ENCODE data around the gene DUS4L. TPM values are rescaled to one million over a fixed set of nuclear protein-coding genes. Genes with fewer than 3 reads are reported as not detected.

Gene DUS4L
- total RNA-seq, 1 donor from 2014 or later = 12.4 TPM

DNA sequence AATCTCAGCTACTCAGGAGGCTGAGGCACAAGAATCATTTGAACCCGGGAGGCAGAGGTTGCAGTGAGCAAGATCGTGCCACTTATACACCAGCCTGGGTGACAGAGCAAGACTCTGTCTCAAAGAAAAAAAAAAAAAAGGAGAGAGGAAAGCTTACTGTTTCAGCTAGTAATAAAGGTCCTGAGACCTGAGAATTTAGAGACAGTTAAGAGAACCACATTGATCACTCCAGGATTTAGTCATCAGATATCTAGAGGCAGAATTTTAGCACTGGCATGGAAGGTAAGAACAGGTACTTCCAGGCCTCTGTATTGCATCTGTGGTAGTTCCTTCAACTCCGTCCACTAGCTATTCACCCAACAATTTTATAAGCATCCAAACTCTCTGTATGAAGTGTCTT lies 7.9 kb upstream of the DUS4L start:
- Mint-ChIP-seq H3K4me3 (no peak overlapping the region), H3K27ac (no peak overlapping the region), H3K36me3 (peaks cover 19% of the 10 kb centered on the region), H3K27me3 (no peaks in the 10 kb centered on the region), H3K4me1 (ENCODE audit: unreplicated experiment) (peaks cover 7% of the 10 kb centered on the region), H3K9me3 (no peaks in the 10 kb centered on the region)
- DNase-seq (ENCODE audit: extremely low spot score, unreplicated experiment) = no peak
- TF ChIP-seq, protein P1, sequence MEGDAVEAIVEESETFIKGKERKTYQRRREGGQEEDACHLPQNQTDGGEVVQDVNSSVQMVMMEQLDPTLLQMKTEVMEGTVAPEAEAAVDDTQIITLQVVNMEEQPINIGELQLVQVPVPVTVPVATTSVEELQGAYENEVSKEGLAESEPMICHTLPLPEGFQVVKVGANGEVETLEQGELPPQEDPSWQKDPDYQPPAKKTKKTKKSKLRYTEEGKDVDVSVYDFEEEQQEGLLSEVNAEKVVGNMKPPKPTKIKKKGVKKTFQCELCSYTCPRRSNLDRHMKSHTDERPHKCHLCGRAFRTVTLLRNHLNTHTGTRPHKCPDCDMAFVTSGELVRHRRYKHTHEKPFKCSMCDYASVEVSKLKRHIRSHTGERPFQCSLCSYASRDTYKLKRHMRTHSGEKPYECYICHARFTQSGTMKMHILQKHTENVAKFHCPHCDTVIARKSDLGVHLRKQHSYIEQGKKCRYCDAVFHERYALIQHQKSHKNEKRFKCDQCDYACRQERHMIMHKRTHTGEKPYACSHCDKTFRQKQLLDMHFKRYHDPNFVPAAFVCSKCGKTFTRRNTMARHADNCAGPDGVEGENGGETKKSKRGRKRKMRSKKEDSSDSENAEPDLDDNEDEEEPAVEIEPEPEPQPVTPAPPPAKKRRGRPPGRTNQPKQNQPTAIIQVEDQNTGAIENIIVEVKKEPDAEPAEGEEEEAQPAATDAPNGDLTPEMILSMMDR (conservative IDR thresholded peaks at IDR 0.05) = no peak

DNA sequence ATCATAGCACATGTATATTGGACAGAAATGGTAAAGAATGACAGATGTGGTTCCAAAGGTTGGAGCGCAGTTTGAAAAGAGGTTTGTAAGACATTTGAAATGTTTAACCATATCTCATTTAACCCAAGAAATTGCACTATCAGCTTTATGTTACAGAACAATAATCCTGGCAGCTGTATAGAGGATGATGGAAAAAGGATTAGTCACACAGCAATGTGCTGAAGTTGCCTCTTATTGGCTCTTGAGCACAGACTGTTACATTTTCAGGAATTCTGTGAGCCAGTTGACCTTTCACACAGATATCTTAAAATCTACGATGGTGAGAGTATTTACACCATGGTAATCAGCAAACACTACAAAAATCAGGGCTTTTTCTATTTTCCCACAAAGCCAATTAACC lies 3.9 kb upstream of the DUS4L start:
- Mint-ChIP-seq H3K36me3 (peaks cover 6% of the 10 kb centered on the region), H3K27ac (no peak overlapping the region), H3K4me1 (ENCODE audit: unreplicated experiment) (peaks cover 26% of the 10 kb centered on the region), H3K4me3 (peak overlapping the region; percentile 22), H3K27me3 (no peaks in the 10 kb centered on the region), H3K9me3 (no peaks in the 10 kb centered on the region)
- TF ChIP-seq, protein P1 (conservative IDR thresholded peaks at IDR 0.05) = no peak
- DNase-seq (ENCODE audit: extremely low spot score, unreplicated experiment) = no peak

DNA sequence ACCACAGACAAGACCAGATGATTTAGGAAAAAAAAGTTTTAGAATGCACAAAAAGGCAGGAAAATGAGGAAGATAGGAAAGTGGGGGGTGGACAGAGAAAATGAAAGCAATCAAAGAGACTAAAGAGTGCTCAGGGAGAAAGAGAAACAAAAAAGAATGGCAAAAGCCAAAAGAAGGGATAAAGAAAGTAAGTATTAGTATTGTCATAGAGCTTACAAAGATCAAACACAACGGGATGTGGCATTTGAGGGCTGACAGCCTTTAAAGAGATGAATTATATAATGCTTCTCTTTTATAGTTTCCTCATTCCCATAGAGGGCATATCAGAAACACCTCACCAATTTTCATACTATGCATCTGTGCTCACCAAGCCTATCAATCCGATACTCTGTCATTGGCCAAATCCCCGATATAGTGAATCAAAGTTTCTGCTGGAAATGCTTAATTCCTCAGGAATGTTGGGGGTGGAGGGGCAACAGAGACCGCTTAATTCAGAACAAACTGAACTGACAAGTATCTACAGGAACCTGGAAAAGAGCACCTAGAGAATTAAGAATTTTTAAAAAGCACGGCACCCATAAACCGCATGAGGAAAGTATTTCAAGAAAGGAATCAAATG lies 2.8 kb upstream of the DUS4L start:
- peaks cover 29% of the 10 kb centered on the region for H3K4me1 Mint-ChIP-seq (ENCODE audit: unreplicated experiment)

DNA sequence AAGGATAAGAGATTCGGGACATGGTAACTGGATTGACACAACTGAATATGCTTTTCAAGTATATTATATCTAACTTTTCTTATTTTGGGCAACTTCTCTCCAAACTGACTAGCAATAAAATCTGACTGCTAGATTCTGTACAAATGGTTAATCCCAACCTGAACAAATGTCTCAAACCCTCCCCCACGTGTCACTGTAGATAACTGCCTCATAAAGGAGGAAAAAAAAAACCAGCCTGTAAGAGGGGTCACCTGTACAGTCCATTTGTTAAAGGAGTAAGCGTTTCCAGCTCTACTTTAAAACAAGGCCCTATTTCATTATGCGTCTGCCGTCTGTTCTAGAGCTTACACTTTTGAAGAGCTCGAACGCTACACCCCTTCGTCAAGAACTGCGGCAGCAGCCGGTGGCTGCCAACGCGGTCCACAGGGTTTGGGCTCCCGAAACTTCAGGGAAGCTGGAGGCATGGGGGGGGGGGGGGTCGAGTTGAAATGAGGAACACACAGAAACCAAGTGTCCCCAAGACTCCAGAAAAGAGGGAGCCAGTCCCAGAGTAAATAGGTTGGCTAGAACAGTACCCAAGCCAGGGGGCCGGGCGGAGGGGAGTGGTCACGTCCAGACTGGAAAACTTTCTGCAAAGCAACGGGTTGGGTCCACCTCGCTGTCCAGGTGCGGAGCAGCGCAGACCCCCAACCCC lies 543 bp upstream of the DUS4L start:
- Mint-ChIP-seq H3K27ac (peak overlapping the region; percentile 96), H3K36me3 (peaks cover 8% of the 10 kb centered on the region), H3K9me3 (no peaks in the 10 kb centered on the region), H3K4me1 (ENCODE audit: unreplicated experiment) (peaks cover 29% of the 10 kb centered on the region), H3K4me3 (peak overlapping the region; percentile 91), H3K27me3 (no peaks in the 10 kb centered on the region)
- DNase-seq (ENCODE audit: extremely low spot score, unreplicated experiment) = no peak
- TF ChIP-seq, protein P1 (conservative IDR thresholded peaks at IDR 0.05) = no peak

More for the DNA sequence above, 2.8 kb upstream of the DUS4L start:
- Mint-ChIP-seq H3K27ac (peak overlapping the region; percentile 41), H3K4me3 (peak overlapping the region; percentile 91), H3K27me3 (no peaks in the 10 kb centered on the region), H3K9me3 (no peaks in the 10 kb centered on the region), H3K36me3 (peaks cover 4% of the 10 kb centered on the region)
- DNase-seq (ENCODE audit: extremely low spot score, unreplicated experiment) = no peak
- TF ChIP-seq, protein P1 (conservative IDR thresholded peaks at IDR 0.05) = no peak

DNA sequence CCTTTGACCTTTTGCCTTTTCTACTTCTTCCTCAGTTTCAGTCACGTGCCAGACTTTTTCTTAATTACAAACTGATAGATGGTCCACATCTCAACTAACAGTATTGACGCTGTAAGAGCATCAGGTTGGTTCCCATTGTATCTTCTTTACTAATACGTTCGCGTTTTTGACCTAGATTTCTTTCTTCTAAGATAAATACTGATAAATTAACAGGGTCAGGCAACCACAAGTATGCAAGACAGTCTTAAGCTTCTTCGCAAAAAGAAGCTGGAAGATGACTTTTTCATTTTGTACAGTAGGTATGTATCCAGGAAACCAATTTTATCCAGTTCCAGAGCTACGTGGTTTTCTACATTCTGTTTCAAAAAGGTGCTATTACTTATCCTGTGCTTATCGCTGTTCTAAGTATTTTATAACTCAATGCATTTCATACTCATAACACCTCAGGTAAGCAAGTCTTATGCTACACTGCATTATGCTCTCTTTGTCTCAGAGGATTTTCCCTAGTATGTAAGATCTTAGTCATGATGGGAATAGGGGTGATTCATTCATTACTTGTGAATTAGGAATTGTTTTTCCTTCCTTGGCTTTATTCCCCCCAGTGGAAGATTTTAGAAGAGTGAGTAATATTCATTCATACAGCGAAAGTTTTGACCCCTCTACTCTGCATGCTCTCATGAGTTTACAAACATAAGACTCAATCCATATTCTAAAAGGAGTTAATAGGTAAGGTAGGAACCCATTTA lies 955 bp downstream of the DUS4L start:
- Mint-ChIP-seq H3K4me3 (peak overlapping the region; percentile 91), H3K27ac (peak overlapping the region; percentile 96), H3K36me3 (peaks cover 8% of the 10 kb centered on the region), H3K4me1 (ENCODE audit: unreplicated experiment) (peaks cover 29% of the 10 kb centered on the region), H3K27me3 (no peaks in the 10 kb centered on the region), H3K9me3 (no peaks in the 10 kb centered on the region)
- no peak for DNase-seq (ENCODE audit: extremely low spot score, unreplicated experiment)
- TF ChIP-seq, protein P1 (conservative IDR thresholded peaks at IDR 0.05) = no peak
